GM20000 (cell line): ENCODE measurements around the gene GRID2.

Source experiments
- DNase-seq: peaks from one replicate; pipeline ENCODE4 v3.0.0; 2012; ENCODE audit warnings: low spot score
- TF ChIP-seq, protein P1 (sequence below): IDR thresholded peaks from 2 replicates; pipeline ENCODE4 v1.5.1; 2012; ENCODE audit warnings: mild to moderate bottlenecking, control low read depth; ENCODE audit errors: extremely low read depth, missing control alignments

Gene GRID2

GRCh38 chr4:92988301-92988700 lies 684.5 kb downstream of the GRID2 start:
- TF ChIP-seq, protein P1, sequence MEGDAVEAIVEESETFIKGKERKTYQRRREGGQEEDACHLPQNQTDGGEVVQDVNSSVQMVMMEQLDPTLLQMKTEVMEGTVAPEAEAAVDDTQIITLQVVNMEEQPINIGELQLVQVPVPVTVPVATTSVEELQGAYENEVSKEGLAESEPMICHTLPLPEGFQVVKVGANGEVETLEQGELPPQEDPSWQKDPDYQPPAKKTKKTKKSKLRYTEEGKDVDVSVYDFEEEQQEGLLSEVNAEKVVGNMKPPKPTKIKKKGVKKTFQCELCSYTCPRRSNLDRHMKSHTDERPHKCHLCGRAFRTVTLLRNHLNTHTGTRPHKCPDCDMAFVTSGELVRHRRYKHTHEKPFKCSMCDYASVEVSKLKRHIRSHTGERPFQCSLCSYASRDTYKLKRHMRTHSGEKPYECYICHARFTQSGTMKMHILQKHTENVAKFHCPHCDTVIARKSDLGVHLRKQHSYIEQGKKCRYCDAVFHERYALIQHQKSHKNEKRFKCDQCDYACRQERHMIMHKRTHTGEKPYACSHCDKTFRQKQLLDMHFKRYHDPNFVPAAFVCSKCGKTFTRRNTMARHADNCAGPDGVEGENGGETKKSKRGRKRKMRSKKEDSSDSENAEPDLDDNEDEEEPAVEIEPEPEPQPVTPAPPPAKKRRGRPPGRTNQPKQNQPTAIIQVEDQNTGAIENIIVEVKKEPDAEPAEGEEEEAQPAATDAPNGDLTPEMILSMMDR = no peak
- DNase-seq = no peak

DNA sequence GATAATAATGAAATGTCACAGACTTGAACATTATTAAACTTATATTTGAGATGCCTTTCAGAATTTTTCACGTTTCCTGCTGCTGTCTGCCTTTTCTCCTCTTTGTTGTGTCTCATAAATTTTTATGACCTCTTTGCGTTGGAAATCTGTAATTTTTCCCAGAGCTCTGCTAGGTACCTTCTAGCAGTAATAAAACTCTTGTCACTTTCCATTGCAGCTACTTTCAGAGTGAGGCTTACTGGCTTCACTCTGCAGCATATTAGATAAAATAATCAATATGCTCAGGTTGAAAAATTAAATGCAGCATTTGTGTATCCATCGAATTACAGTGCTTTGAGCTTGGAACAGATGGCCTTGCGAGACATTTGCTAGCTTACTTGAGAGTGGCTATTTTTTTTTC lies 689.0 kb downstream of the GRID2 start:
- TF ChIP-seq, protein P1 = no peak
- no peak for DNase-seq

DNA sequence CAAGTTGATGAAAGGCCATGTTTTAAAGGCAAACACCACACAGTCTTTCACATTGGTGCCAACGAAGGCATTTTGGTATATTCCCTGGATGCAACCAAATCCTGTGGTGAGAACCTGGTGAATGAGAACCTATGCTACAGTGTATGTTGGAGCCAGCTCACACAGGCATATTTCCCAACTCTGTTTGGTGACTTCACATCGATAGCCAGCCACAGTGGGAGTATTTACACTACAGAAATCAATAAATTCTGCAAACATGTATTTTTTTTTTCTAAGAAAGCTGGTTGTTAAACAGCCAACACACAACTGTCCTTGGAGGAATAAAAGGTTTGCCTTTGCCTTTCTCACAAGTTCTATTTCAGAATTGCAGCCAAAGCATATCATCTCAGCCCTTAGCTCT lies 691.0 kb downstream of the GRID2 start:
- TF ChIP-seq, protein P1 = no peak
- DNase-seq = no peak

GRCh38 chr4:92996533-92996932 lies 692.8 kb downstream of the GRID2 start:
- DNase-seq = no peak
- TF ChIP-seq, protein P1 = no peak

DNA sequence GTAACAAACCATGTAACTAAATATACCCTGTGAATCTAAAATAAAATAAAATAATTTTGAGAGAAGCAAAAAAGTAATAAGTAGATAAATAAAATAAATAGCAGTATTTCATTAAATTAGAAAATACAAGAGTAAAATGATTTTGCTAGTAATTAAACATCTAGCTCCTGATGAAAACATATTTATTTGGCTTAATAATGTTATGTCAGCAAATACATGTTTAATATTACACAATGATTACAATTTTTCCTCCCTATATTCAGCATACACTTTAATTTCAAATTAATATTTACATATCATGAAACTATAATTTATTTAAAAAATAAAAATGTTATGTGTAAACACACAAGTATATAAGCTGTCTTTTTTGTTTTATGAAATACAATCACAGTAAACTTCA lies 697.1 kb downstream of the GRID2 start:
- TF ChIP-seq, protein P1 = no peak
- DNase-seq = no peak

- DNase-seq = no peak
- TF ChIP-seq, protein P1 = no peak
Measured at GRCh38 chr4:93002240-93002639, 698.5 kb downstream of the GRID2 start.

- TF ChIP-seq, protein P1 = no peak
Measured at GRCh38 chr4:93016350-93016749, 712.6 kb downstream of the GRID2 start.

More at GRCh38 chr4:93016350-93016749, 712.6 kb downstream of the GRID2 start:
- no peak for DNase-seq
